Type B pancreatic cell (in vitro differentiated cells): ENCODE results near the gene ADAMTS19. TPM values are rescaled to one million over a fixed set of nuclear protein-coding genes. Genes with fewer than 3 reads are reported as not detected.
"Not testable (repeated sequence)": the region's sequence is repeated elsewhere in the genome, so short reads cannot be mapped to it uniquely, and the experiment has no call there.

Experiments
- DNase-seq: peaks from one replicate; pipeline ENCODE4 v3.0.0; 2021; ENCODE audit warnings: mixed read lengths; ENCODE audit not compliant: unreplicated experiment; ENCODE audit errors: extremely low spot score
- H3K27ac Mint-ChIP-seq: 2 replicates; pipeline ENCODE4 v1.8.0; 2021; ENCODE audit warnings: mild to moderate bottlenecking, mixed read lengths
- H3K27me3 Mint-ChIP-seq: 2 replicates; pipeline ENCODE4 v1.8.0; 2021; ENCODE audit warnings: mixed read lengths
- H3K36me3 Mint-ChIP-seq: 2 replicates; pipeline ENCODE4 v1.8.0; 2021; ENCODE audit warnings: mixed read lengths
- H3K4me1 Mint-ChIP-seq: one replicate; pipeline ENCODE4 v1.8.0; 2021; ENCODE audit warnings: mixed read lengths; ENCODE audit not compliant: unreplicated experiment
- H3K4me3 Mint-ChIP-seq: 2 replicates; pipeline ENCODE4 v1.8.0; 2021; ENCODE audit warnings: mild to moderate bottlenecking, mixed read lengths
- H3K9me3 Mint-ChIP-seq: 2 replicates; pipeline ENCODE4 v1.8.0; 2021; ENCODE audit warnings: mixed read lengths
- total RNA-seq: library from RNA; stranded (reverse); gene quantifications from 2 replicates; pipeline ENCODE4 v1.2.1, GENCODE V29; 2021; ENCODE audit warnings: low replicate concordance
- TF ChIP-seq, protein P1 (sequence below): fragments of 200-600 bp; sonication (generic); conservative IDR thresholded peaks from 2 replicates; pipeline ENCODE4 v1.5.0; 2021; ENCODE audit warnings: antibody characterized with exemption, mild to moderate bottlenecking

ADAMTS19 gene
- total RNA-seq, 1 donor from 2014 or later = 12.7 TPM

DNA sequence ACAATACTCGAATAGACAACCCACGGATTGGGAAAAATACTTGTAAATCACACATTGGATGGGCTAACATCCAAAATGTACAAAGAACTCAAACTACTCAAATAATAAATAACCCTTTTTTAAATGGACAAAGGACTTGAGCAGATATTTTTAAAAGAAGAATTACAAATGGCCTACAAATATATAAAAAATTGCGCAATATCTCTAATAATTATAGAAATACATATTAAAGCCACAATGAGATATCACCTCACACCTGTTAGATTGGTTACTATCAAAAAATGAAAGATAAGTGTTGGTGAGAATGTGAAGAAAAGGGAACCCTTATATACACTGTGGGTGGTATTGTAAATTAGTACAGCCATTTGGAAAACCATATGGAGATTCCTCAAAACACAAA is 40.8 kb upstream of the ADAMTS19 start:
- Mint-ChIP-seq H3K27ac (no peak overlapping the region), H3K27me3 (no peaks in the 10 kb centered on the region), H3K9me3 (peaks cover 3% of the 10 kb centered on the region), H3K36me3 (peaks cover 3% of the 10 kb centered on the region), H3K4me1 (peaks cover 5% of the 10 kb centered on the region), H3K4me3 (no peak overlapping the region)
- TF ChIP-seq, protein P1, sequence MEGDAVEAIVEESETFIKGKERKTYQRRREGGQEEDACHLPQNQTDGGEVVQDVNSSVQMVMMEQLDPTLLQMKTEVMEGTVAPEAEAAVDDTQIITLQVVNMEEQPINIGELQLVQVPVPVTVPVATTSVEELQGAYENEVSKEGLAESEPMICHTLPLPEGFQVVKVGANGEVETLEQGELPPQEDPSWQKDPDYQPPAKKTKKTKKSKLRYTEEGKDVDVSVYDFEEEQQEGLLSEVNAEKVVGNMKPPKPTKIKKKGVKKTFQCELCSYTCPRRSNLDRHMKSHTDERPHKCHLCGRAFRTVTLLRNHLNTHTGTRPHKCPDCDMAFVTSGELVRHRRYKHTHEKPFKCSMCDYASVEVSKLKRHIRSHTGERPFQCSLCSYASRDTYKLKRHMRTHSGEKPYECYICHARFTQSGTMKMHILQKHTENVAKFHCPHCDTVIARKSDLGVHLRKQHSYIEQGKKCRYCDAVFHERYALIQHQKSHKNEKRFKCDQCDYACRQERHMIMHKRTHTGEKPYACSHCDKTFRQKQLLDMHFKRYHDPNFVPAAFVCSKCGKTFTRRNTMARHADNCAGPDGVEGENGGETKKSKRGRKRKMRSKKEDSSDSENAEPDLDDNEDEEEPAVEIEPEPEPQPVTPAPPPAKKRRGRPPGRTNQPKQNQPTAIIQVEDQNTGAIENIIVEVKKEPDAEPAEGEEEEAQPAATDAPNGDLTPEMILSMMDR = no peak
- no peak for DNase-seq

DNA sequence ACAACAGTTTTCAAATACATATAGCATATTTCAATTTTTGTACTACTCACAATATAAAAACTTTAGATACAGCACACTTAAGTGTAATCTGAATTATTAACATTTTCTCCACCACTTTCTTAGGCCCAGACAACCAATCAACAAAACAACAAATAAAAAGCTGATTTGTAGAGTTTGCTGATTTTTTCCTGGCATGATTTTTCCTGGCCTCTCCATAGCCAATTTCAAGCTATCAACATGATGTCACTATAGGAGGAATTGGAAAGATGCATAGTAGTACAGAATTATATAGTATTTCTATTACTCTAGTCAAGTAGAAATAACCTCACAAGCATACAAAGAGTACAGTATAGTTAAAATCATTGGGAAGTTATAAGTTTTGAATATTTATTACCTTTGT is 35.1 kb upstream of the ADAMTS19 start:
- Mint-ChIP-seq H3K4me3 (no peak overlapping the region), H3K4me1 (peaks cover 5% of the 10 kb centered on the region), H3K27me3 (no peaks in the 10 kb centered on the region), H3K36me3 (peaks cover 3% of the 10 kb centered on the region), H3K27ac (no peak overlapping the region), H3K9me3 (no peaks in the 10 kb centered on the region)
- DNase-seq = no peak
- TF ChIP-seq, protein P1 = no peak

DNA sequence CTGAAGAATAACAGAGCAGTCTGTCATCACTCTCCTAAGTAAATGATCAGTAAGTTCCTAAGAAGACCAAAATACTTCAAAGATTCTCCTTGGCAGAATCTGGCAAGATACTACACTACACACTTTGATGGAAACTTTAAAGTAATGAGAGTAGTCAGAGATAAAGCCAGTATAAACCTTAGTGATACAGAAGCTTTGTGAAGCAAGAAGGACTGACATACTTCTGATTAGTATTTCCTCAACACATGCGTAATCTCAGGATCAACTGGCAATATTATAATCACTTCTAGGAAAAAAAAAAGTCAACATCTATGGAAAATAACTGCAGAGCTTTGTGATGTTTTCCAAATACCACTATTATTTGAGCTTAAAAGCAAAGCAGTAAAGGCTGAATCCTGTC is 34.0 kb upstream of the ADAMTS19 start:
- DNase-seq = no peak
- Mint-ChIP-seq H3K9me3 (no peaks in the 10 kb centered on the region), H3K36me3 (peaks cover 3% of the 10 kb centered on the region), H3K27ac (no peak overlapping the region), H3K4me1 (peaks cover 5% of the 10 kb centered on the region), H3K27me3 (no peaks in the 10 kb centered on the region), H3K4me3 (no peak overlapping the region)
- TF ChIP-seq, protein P1 = no peak

DNA sequence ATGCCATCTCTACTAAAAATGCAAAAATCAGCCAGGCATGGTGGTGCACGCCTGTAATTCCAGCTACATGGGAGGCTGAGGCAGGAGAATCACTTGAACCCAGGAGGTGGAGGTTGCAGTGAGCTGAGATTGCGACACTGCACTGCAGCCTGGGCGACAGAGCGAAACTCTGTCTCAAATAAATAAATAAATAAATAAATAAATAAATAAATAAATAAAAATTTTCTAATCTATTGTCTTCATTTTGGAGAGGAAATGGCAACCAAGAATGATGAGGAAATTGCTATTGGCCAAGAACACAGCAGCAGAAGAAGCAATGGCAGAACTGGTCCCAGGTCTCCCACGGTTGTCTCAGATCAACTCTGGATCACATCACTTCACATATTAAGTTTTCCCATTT is 31.5 kb upstream of the ADAMTS19 start:
- H3K27ac Mint-ChIP-seq, H3K9me3 Mint-ChIP-seq, H3K27me3 Mint-ChIP-seq, H3K36me3 Mint-ChIP-seq, DNase-seq, H3K4me1 Mint-ChIP-seq, H3K4me3 Mint-ChIP-seq: not testable (repeated sequence)

DNA sequence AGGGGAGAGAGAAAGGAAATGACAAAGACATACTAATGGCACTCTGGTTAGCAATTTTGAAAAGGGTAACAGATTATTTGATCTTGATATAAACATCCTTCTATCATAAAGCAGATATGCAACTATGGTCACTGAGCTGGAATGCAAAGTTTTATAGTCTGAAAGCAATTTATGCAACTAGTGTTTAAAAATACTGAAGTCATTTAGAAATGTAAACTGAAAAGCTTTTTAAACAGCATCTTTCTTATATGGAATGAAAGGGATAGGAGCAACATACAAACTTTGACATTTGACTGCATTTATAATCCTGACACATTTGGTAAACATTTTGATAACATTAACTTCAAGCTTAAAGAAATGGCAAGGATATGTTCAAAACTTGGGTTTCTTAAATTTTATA is 28.7 kb upstream of the ADAMTS19 start:
- Mint-ChIP-seq H3K27me3 (no peaks in the 10 kb centered on the region), H3K4me1 (no peaks in the 10 kb centered on the region), H3K4me3 (no peak overlapping the region), H3K9me3 (no peaks in the 10 kb centered on the region), H3K27ac (no peak overlapping the region), H3K36me3 (peaks cover 3% of the 10 kb centered on the region)
- DNase-seq = no peak
- TF ChIP-seq, protein P1 = no peak

DNA sequence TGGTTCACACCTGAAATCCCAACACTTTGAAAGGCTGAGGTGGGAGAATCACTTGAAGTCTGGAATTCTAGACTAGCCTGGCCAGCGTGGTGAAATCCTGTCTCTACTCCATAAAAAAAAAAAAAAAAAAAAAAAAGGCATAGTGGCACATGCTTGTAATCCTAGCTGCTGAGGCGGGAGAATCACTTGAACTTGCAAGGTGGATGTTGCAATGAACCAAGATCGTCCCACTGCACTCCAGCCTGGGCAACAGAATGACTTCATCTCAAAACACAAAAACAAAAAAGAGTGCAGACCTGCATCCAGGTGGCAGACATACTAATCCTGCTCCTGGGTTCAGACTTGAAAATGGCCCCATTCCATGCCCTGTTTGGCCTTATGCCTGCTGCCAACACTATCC is 21.8 kb upstream of the ADAMTS19 start:
- no peaks in the 10 kb centered on the region for H3K36me3 Mint-ChIP-seq
- no peaks in the 10 kb centered on the region for H3K4me1 Mint-ChIP-seq
- no peaks in the 10 kb centered on the region for H3K27me3 Mint-ChIP-seq
- H3K4me3 Mint-ChIP-seq = no peak overlapping the region
- no peak for DNase-seq
- TF ChIP-seq, protein P1 = no peak
- H3K9me3 Mint-ChIP-seq = no peaks in the 10 kb centered on the region
- no peak overlapping the region for H3K27ac Mint-ChIP-seq
